HG02852 (cell line): ENCODE measurements around the gene CPLX1.
"Not testable (repeated sequence)": the region's sequence is repeated elsewhere in the genome, so short reads cannot be mapped to it uniquely, and the experiment has no call there.

Experiments used
- ATAC-seq: cut with Tn5 transposase; IDR thresholded peaks from one replicate; pipeline ENCODE4 v1.9.1; 2021; ENCODE audit warnings: mild to moderate bottlenecking, moderate library complexity; ENCODE audit not compliant: unreplicated experiment

The CPLX1 gene

GRCh38 chr4:742096-742741 lies 83.7 kb downstream of the CPLX1 start:
- ATAC-seq = no peak

GRCh38 chr4:740656-741282 lies 85.2 kb downstream of the CPLX1 start:
- ATAC-seq = no peak

- ATAC-seq = no peak
Observed at GRCh38 chr4:740011-740410, 85.9 kb downstream of the CPLX1 start.

GRCh38 chr4:739569-739968 lies 86.4 kb downstream of the CPLX1 start:
- no peak for ATAC-seq

- ATAC-seq = no peak
Observed at GRCh38 chr4:738781-739280, 87.1 kb downstream of the CPLX1 start.

- not testable (repeated sequence) for ATAC-seq
Observed at GRCh38 chr4:736561-736960, 89.4 kb downstream of the CPLX1 start.

- no peak for ATAC-seq
Observed at GRCh38 chr4:735583-735982, 90.3 kb downstream of the CPLX1 start.
